Liver (tissue), 9 donors: ENCODE results near the gene HID1. TPM values are rescaled to one million over a fixed set of nuclear protein-coding genes. Genes with fewer than 3 reads are reported as not detected.
"Not testable (repeated sequence)": the region's sequence is repeated elsewhere in the genome, so short reads cannot be mapped to it uniquely, and the experiment has no call there.

Experiments used
- DNase-seq: peaks from one replicate; pipeline ENCODE4 v3.0.0-alpha.2; 2017; ENCODE audit warnings: low spot score
- H3K27ac ChIP-seq, 2 donors: one replicate each; pipeline ENCODE4 v1.7.0; 2013; ENCODE audit warnings: inconsistent platforms in 2 of 2, low read length in 2 of 2, control low read depth in 1 of 2, low read depth in 1 of 2, mild to moderate bottlenecking in 1 of 2
- H3K27me3 ChIP-seq, 4 donors: one replicate each; pipeline versions ENCODE4 v1.6.1 to v1.7.0; 2013; ENCODE audit warnings: low read length in 3 of 4, inconsistent platforms in 1 of 4, mild to moderate bottlenecking in 1 of 4, moderate library complexity in 1 of 4; ENCODE audit not compliant: control insufficient read depth in 4 of 4, insufficient read depth in 4 of 4
- H3K36me3 ChIP-seq, 4 donors: one replicate each; pipeline versions ENCODE4 v1.6.1 to v1.7.0; 2013; ENCODE audit warnings: low read length in 3 of 4, mild to moderate bottlenecking in 3 of 4, low read depth in 1 of 4, moderate library complexity in 1 of 4; ENCODE audit not compliant: control insufficient read depth in 4 of 4, insufficient read depth in 3 of 4
- H3K4me1 ChIP-seq, 4 donors: one replicate each; pipeline versions ENCODE4 v1.6.1 to v1.7.0; 2013; ENCODE audit warnings: low read length in 3 of 4, mild to moderate bottlenecking in 3 of 4, moderate library complexity in 1 of 4; ENCODE audit not compliant: control insufficient read depth in 4 of 4, insufficient read depth in 4 of 4
- H3K4me3 ChIP-seq, 3 donors: one replicate each; pipeline versions ENCODE4 v1.6.1 to v1.7.0; 2013; ENCODE audit warnings: low read length in 3 of 3, control low read depth in 1 of 3, low read depth in 1 of 3, mild to moderate bottlenecking in 1 of 3
- H3K9ac ChIP-seq, 2 donors: one replicate each; pipeline ENCODE4 v1.7.0; 2013; ENCODE audit warnings: low read length in 2 of 2, mild to moderate bottlenecking in 2 of 2, moderate library complexity in 2 of 2, control low read depth in 1 of 2, low read depth in 1 of 2
- H3K9me3 ChIP-seq, 4 donors: one replicate each; pipeline versions ENCODE4 v1.6.1 to v1.7.0; 2013; ENCODE audit warnings: low read length in 3 of 4; ENCODE audit not compliant: control insufficient read depth in 4 of 4
- EGR1 ChIP-seq, 2 donors: IDR thresholded peaks; 2 replicates each; pipeline ENCODE4 v1.6.1; 2016 to 2018; ENCODE audit warnings: antibody characterized with exemption in 2 of 2, low read depth in 2 of 2
- FOXA1 ChIP-seq: IDR thresholded peaks from 2 replicates; pipeline ENCODE4 v1.6.1; 2016; ENCODE audit warnings: antibody characterized with exemption
- FOXA2 ChIP-seq: IDR thresholded peaks from 2 replicates; pipeline ENCODE4 v1.6.1; 2016; ENCODE audit warnings: antibody characterized with exemption
- GABPA ChIP-seq, 2 donors: IDR thresholded peaks in 1 of 2; conservative IDR thresholded peaks in 1 of 2; 2 replicates each; pipeline ENCODE4 v1.6.1; 2016; ENCODE audit warnings: antibody characterized with exemption in 2 of 2, mild to moderate bottlenecking in 1 of 2, moderate library complexity in 1 of 2
- HNF4A ChIP-seq, 2 donors: conservative IDR thresholded peaks; 2 replicates each; pipeline ENCODE4 v1.6.1; 2016; ENCODE audit warnings: antibody characterized with exemption in 2 of 2, mild to moderate bottlenecking in 2 of 2
- HNF4G ChIP-seq: IDR thresholded peaks from 2 replicates; pipeline ENCODE4 v1.6.1; 2016; ENCODE audit warnings: antibody characterized with exemption
- JUND ChIP-seq, 2 donors: IDR thresholded peaks; 2 replicates each; pipeline ENCODE4 v1.6.1; 2016; ENCODE audit warnings: antibody characterized with exemption in 2 of 2
- NR2F2 ChIP-seq: IDR thresholded peaks from 2 replicates; pipeline ENCODE4 v1.6.1; 2016; ENCODE audit warnings: antibody characterized with exemption
- RAD21 ChIP-seq, 2 donors: IDR thresholded peaks; 2 replicates each; pipeline ENCODE4 v1.6.1; 2016; ENCODE audit warnings: antibody characterized with exemption in 2 of 2, mild to moderate bottlenecking in 2 of 2
- RXRA ChIP-seq, 2 donors: IDR thresholded peaks; 2 replicates each; pipeline ENCODE4 v1.6.1; 2017 to 2018; ENCODE audit warnings: antibody characterized with exemption in 2 of 2, mild to moderate bottlenecking in 1 of 2
- SP1 ChIP-seq: IDR thresholded peaks from 2 replicates; pipeline ENCODE4 v1.6.1; 2018; ENCODE audit warnings: antibody characterized with exemption, mild to moderate bottlenecking
- YY1 ChIP-seq: IDR thresholded peaks from 2 replicates; pipeline ENCODE4 v1.6.1; 2016; ENCODE audit warnings: antibody characterized with exemption, mild to moderate bottlenecking
- WGBS: extraction: QIAGEN DNeasy Blood & Tissue Kit; methylation state at CpG from one replicate; pipeline ENCODE4 v1.1.7; 2013; 5-methylcytosine and 5-hydroxymethylcytosine counted together
- polyA plus RNA-seq, 2 donors: library from polyadenylated mRNA; stranded (reverse) in 1 of 2; unstranded in 1 of 2; fragments of 200-250 nt in 1 of 2; fragments of >200 nt in 1 of 2; fragmentation: Nextera tagmentation in 1 of 2; extraction: Ambion mirVana in 1 of 2; gene quantifications; one replicate each; pipeline versions ENCODE4 v1.2.1 to v1.2.3, GENCODE V29; 2013 to 2015
- total RNA-seq, 2 donors: library from RNA; depleted of rRNA; stranded (reverse); fragments of >200 nt; gene quantifications; one replicate each; pipeline ENCODE4 v1.2.3, GENCODE V29; 2014
- TF ChIP-seq, protein P1 (sequence below): IDR thresholded peaks from 2 replicates; pipeline ENCODE4 v1.6.1; 2016; ENCODE audit warnings: antibody characterized with exemption
- TF ChIP-seq, protein P2 (sequence below): IDR thresholded peaks from 2 replicates; pipeline ENCODE4 v1.6.1; 2016; ENCODE audit warnings: antibody characterized with exemption
- TF ChIP-seq, protein P3 (sequence below): fragments of 150-350 bp; IDR thresholded peaks from 2 replicates; pipeline ENCODE4 v1.5.1; 2017; ENCODE audit warnings: improper control_type of control experiment, low read depth, low read length; ENCODE audit not compliant: missing input control
- TF ChIP-seq, protein P4 (sequence below): IDR thresholded peaks from 2 replicates; pipeline ENCODE4 v1.6.1; 2016; ENCODE audit warnings: antibody characterized with exemption, mild to moderate bottlenecking
- TF ChIP-seq, protein P5 (sequence below): IDR thresholded peaks from 2 replicates; pipeline ENCODE4 v1.6.1; 2016; ENCODE audit warnings: antibody characterized with exemption
- donor health status: healthy.
- donor health status: healthy.
- donor health status: healthy.
- donor health status: healthy.
- donor health status: healthy.

HID1 gene
- total and polyA plus RNA-seq, 4 donors = 2.7 to 6.2 (median 3.7) TPM

DNA sequence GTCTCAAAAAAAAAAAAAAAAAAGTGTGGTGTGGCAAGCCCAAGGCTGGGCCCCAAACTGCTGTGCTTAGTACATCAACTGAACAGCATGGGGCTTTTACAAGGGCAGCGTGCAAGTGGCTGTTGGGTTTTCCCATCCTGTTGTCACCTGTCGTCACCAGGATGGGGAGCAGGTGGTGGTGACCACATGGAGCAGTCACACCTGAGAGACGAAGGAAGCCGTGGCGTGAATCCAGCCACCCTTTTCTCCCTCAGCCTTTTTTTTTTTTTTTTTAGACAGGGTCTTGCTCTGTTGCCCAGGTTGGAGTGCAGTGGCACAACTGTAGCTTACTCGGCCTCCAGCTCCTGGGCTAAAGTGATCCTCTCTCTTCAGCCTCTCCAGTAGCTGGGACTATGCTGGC is 35.8 kb upstream of the HID1 start:
- H3K36me3 ChIP-seq = no peaks in the 10 kb centered on the region
- no peak overlapping the region for H3K4me3 ChIP-seq
- DNase-seq = no peak
- no peaks in the 10 kb centered on the region for H3K27me3 ChIP-seq
- no peak overlapping the region for H3K9ac ChIP-seq
- 79% methylated on average over 6 of the region's 6 CpGs for WGBS
- H3K4me1 ChIP-seq = peaks cover 1 to 14% (median 8%) of the 10 kb centered on the region in 4 donors
- H3K27ac ChIP-seq = no peak overlapping the region
- H3K9me3 ChIP-seq = no peaks in the 10 kb centered on the region
- TF ChIP-seq RXRA (IDR thresholded peaks at IDR 0.05) = no peak
- no peak for TF ChIP-seq HNF4G
- TF ChIP-seq GABPA (IDR thresholded peaks at IDR 0.05 in 1 of 2, conservative IDR thresholded peaks at IDR 0.05 in 1 of 2) = no peak
- TF ChIP-seq, protein P1, sequence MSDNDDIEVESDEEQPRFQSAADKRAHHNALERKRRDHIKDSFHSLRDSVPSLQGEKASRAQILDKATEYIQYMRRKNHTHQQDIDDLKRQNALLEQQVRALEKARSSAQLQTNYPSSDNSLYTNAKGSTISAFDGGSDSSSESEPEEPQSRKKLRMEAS = no peak
- TF ChIP-seq EGR1 (IDR thresholded peaks at IDR 0.05; ENCODE audit: low read depth in 2 of 2) = no peak
- TF ChIP-seq SP1 = no peak
- TF ChIP-seq YY1 = no peak
- no peak for TF ChIP-seq HNF4A (conservative IDR thresholded peaks at IDR 0.05)
- TF ChIP-seq JUND (IDR thresholded peaks at IDR 0.05) = no peak
- TF ChIP-seq FOXA1 = no peak
- TF ChIP-seq, protein P2, sequence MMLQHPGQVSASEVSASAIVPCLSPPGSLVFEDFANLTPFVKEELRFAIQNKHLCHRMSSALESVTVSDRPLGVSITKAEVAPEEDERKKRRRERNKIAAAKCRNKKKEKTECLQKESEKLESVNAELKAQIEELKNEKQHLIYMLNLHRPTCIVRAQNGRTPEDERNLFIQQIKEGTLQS = no peak
- no peak for TF ChIP-seq RAD21 (IDR thresholded peaks at IDR 0.05)

DNA sequence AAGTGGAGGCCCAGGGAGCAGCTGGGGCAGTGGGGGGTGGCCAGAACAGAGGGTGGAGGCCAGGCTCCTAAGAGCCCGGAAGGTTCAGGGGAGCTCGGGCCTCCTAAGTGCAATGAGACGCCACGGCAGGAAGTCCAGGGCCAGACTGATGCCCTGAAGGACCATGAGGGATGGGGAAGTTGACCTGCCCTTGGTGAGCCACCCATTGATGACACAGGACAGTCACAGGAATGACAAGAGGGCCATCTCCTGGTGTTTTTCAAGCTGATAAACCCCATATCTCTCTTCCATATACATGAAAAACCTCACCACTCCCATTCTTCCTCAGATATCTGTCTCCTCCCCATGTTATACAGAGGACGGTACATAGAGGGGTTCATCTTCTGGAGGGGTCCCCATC is 34.1 kb upstream of the HID1 start:
- Histone ChIP-seq H3K9ac (no peak overlapping the region), H3K27ac (no peak overlapping the region), H3K4me3 (no peak overlapping the region), H3K36me3 (no peaks in the 10 kb centered on the region), H3K9me3 (no peaks in the 10 kb centered on the region), H3K27me3 (no peaks in the 10 kb centered on the region), H3K4me1 (peaks cover 0 to 2% (median under 1%) of the 10 kb centered on the region in 4 donors)
- TF ChIP-seq YY1 (no peak), FOXA1 (no peak), HNF4A (conservative IDR thresholded peaks at IDR 0.05) (no peak), RAD21 (IDR thresholded peaks at IDR 0.05) (peak; percentile 49 to 61)
- TF ChIP-seq, protein P3, sequence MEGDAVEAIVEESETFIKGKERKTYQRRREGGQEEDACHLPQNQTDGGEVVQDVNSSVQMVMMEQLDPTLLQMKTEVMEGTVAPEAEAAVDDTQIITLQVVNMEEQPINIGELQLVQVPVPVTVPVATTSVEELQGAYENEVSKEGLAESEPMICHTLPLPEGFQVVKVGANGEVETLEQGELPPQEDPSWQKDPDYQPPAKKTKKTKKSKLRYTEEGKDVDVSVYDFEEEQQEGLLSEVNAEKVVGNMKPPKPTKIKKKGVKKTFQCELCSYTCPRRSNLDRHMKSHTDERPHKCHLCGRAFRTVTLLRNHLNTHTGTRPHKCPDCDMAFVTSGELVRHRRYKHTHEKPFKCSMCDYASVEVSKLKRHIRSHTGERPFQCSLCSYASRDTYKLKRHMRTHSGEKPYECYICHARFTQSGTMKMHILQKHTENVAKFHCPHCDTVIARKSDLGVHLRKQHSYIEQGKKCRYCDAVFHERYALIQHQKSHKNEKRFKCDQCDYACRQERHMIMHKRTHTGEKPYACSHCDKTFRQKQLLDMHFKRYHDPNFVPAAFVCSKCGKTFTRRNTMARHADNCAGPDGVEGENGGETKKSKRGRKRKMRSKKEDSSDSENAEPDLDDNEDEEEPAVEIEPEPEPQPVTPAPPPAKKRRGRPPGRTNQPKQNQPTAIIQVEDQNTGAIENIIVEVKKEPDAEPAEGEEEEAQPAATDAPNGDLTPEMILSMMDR = peak; percentile 18
- 61% methylated on average over 5 of the region's 5 CpGs for WGBS
- no peak for DNase-seq

DNA sequence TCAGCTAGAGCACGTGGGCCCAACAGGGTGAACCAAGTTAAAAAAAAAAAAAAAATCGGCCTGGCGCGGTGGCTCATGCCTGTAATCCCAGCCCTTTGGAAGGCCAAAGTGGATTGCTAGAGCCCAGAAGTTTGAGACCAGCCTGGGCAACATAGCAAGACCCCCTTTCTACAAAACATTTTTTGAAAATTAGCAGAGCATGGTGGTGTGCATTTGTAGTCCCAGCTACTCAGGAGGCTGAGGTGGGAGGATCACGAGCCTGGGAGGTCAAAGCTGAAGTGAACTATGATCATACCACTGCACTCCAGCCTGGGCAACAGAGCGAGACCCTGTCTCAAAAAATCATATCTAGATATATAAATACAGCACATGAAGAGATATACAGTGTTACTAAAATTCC is 33.5 kb upstream of the HID1 start:
- H3K4me3 ChIP-seq = not testable (repeated sequence)

DNA sequence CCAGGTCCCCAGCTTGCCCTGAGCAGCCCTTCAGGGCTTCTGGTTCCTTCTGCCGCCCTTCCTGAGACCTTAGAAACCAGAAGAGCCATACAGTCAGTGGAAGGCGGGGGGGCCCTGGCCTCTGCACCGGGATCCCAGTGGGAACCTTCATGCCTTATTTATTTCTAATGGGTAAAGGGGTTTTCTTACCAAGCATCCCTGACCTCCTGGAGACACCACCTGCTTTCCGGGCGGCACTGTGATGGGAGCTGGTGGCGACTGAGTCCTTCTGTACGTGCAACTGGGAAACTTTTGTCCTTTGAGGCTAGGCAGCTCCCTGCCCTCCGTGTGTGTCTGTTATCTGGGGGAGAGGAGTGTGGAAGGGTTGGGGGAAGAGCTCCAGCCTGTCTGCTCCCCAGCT is 32.7 kb upstream of the HID1 start:
- H3K27ac ChIP-seq = no peak overlapping the region
- 85% methylated on average over 8 of the region's 8 CpGs for WGBS
- H3K4me1 ChIP-seq = no peaks in the 10 kb centered on the region
- no peak for DNase-seq
- H3K9ac ChIP-seq = no peak overlapping the region
- no peaks in the 10 kb centered on the region for H3K36me3 ChIP-seq
- no peaks in the 10 kb centered on the region for H3K9me3 ChIP-seq
- H3K27me3 ChIP-seq = no peaks in the 10 kb centered on the region
- H3K4me3 ChIP-seq = no peak overlapping the region
- TF ChIP-seq, protein P2 = no peak
- TF ChIP-seq FOXA2 (no peak), HNF4A (conservative IDR thresholded peaks at IDR 0.05) (no peak), NR2F2 (no peak), FOXA1 (no peak), GABPA (IDR thresholded peaks at IDR 0.05 in 1 of 2, conservative IDR thresholded peaks at IDR 0.05 in 1 of 2) (no peak)
- TF ChIP-seq, protein P4, sequence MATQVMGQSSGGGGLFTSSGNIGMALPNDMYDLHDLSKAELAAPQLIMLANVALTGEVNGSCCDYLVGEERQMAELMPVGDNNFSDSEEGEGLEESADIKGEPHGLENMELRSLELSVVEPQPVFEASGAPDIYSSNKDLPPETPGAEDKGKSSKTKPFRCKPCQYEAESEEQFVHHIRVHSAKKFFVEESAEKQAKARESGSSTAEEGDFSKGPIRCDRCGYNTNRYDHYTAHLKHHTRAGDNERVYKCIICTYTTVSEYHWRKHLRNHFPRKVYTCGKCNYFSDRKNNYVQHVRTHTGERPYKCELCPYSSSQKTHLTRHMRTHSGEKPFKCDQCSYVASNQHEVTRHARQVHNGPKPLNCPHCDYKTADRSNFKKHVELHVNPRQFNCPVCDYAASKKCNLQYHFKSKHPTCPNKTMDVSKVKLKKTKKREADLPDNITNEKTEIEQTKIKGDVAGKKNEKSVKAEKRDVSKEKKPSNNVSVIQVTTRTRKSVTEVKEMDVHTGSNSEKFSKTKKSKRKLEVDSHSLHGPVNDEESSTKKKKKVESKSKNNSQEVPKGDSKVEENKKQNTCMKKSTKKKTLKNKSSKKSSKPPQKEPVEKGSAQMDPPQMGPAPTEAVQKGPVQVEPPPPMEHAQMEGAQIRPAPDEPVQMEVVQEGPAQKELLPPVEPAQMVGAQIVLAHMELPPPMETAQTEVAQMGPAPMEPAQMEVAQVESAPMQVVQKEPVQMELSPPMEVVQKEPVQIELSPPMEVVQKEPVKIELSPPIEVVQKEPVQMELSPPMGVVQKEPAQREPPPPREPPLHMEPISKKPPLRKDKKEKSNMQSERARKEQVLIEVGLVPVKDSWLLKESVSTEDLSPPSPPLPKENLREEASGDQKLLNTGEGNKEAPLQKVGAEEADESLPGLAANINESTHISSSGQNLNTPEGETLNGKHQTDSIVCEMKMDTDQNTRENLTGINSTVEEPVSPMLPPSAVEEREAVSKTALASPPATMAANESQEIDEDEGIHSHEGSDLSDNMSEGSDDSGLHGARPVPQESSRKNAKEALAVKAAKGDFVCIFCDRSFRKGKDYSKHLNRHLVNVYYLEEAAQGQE = no peak
- TF ChIP-seq, protein P5, sequence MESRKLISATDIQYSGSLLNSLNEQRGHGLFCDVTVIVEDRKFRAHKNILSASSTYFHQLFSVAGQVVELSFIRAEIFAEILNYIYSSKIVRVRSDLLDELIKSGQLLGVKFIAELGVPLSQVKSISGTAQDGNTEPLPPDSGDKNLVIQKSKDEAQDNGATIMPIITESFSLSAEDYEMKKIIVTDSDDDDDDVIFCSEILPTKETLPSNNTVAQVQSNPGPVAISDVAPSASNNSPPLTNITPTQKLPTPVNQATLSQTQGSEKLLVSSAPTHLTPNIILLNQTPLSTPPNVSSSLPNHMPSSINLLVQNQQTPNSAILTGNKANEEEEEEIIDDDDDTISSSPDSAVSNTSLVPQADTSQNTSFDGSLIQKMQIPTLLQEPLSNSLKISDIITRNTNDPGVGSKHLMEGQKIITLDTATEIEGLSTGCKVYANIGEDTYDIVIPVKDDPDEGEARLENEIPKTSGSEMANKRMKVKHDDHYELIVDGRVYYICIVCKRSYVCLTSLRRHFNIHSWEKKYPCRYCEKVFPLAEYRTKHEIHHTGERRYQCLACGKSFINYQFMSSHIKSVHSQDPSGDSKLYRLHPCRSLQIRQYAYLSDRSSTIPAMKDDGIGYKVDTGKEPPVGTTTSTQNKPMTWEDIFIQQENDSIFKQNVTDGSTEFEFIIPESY = no peak

More for the DNA sequence above, 33.5 kb upstream of the HID1 start:
- not testable (repeated sequence) for H3K27ac ChIP-seq, H3K4me1 ChIP-seq, H3K9me3 ChIP-seq, H3K9ac ChIP-seq, H3K27me3 ChIP-seq, H3K36me3 ChIP-seq, DNase-seq
- 90% methylated on average over 6 of the region's 6 CpGs for WGBS
